Trophoblast cell (in vitro differentiated cells and primary cell): ENCODE data around the gene HMOX1.

ENCODE experiments used
- DNase-seq, 2 donors: peaks; one replicate each; pipeline ENCODE4 v3.0.0-alpha.2; 2016
- H2AFZ ChIP-seq: 2 replicates; pipeline ENCODE4 v1.6.1; 2013; ENCODE audit warnings: low read length, moderate library complexity, mild to moderate bottlenecking; ENCODE audit not compliant: insufficient read depth, poor library complexity
- H2AK5ac ChIP-seq: 2 replicates; pipeline ENCODE4 v1.6.1; 2013; ENCODE audit warnings: mild to moderate bottlenecking, low read length
- H2BK120ac ChIP-seq: 2 replicates; pipeline ENCODE4 v1.6.1; 2013; ENCODE audit warnings: low read length, mild to moderate bottlenecking, moderate library complexity; ENCODE audit not compliant: insufficient read depth, poor library complexity
- H2BK12ac ChIP-seq: 2 replicates; pipeline ENCODE4 v1.6.1; 2013; ENCODE audit warnings: mild to moderate bottlenecking, low read length, moderate library complexity
- H2BK5ac ChIP-seq: 2 replicates; pipeline ENCODE4 v1.6.1; 2013; ENCODE audit warnings: low read length, low read depth, moderate library complexity, mild to moderate bottlenecking; ENCODE audit not compliant: poor library complexity
- H3K14ac ChIP-seq: 2 replicates; pipeline ENCODE4 v1.6.1; 2013; ENCODE audit warnings: mild to moderate bottlenecking, low read length
- H3K18ac ChIP-seq: 2 replicates; pipeline ENCODE4 v1.6.1; 2013; ENCODE audit warnings: mild to moderate bottlenecking, low read length
- H3K23ac ChIP-seq: 2 replicates; pipeline ENCODE4 v1.6.1; 2013; ENCODE audit warnings: low read length
- H3K27ac ChIP-seq: 2 replicates; pipeline ENCODE4 v1.5.1; 2013; ENCODE audit warnings: low read depth, mild to moderate bottlenecking, inconsistent platforms, low read length, moderate library complexity
- H3K27me3 ChIP-seq: 2 replicates; pipeline ENCODE4 v1.6.1; 2013; ENCODE audit warnings: inconsistent platforms, mild to moderate bottlenecking, low read length, moderate library complexity; ENCODE audit not compliant: insufficient read depth
- H3K36me3 ChIP-seq, 2 experiments: 1 replicate in 1 of 2; 2 replicates in 1 of 2; pipeline ENCODE4 v1.6.1; 2013; ENCODE audit warnings: low read length in 2 of 2, mild to moderate bottlenecking in 2 of 2, moderate library complexity in 1 of 2; ENCODE audit not compliant: insufficient read depth in 2 of 2, control insufficient read depth in 1 of 2
- H3K4ac ChIP-seq: 2 replicates; pipeline ENCODE4 v1.6.1; 2013; ENCODE audit warnings: low read depth, mild to moderate bottlenecking, low read length, moderate library complexity
- H3K4me1 ChIP-seq, 2 experiments: 1 replicate in 1 of 2; 2 replicates in 1 of 2; pipeline ENCODE4 v1.6.1; 2013; ENCODE audit warnings: low read length in 2 of 2, mild to moderate bottlenecking in 2 of 2, moderate library complexity in 1 of 2; ENCODE audit not compliant: insufficient read depth in 2 of 2, control insufficient read depth in 1 of 2
- H3K4me2 ChIP-seq: 2 replicates; pipeline ENCODE4 v1.6.1; 2013; ENCODE audit warnings: inconsistent platforms, mild to moderate bottlenecking, low read length, moderate library complexity
- H3K4me3 ChIP-seq: 2 replicates; pipeline ENCODE4 v1.5.1; 2013; ENCODE audit warnings: mild to moderate bottlenecking, low read depth, low read length, inconsistent platforms
- H3K79me1 ChIP-seq: one replicate; pipeline ENCODE4 v1.6.1; 2013; ENCODE audit warnings: low read length
- H3K79me2 ChIP-seq: 2 replicates; pipeline ENCODE4 v1.6.1; 2013; ENCODE audit warnings: low read length, mild to moderate bottlenecking; ENCODE audit not compliant: control insufficient read depth, insufficient read depth, poor library complexity
- H3K9ac ChIP-seq: 2 replicates; pipeline ENCODE4 v1.6.1; 2013; ENCODE audit warnings: mild to moderate bottlenecking, low read length
- H3K9me3 ChIP-seq: 2 replicates; pipeline ENCODE4 v1.6.1; 2013; ENCODE audit warnings: low read depth, mild to moderate bottlenecking, control low read depth, inconsistent platforms, low read length; ENCODE audit not compliant: insufficient read depth
- H4K12ac ChIP-seq: 2 replicates; pipeline ENCODE4 v1.6.1; 2013; ENCODE audit warnings: low read depth, mild to moderate bottlenecking, low read length, moderate library complexity
- H4K8ac ChIP-seq: 2 replicates; pipeline ENCODE4 v1.6.1; 2013; ENCODE audit warnings: low read depth, mild to moderate bottlenecking, low read length, moderate library complexity
- H4K91ac ChIP-seq: one replicate; pipeline ENCODE4 v1.6.1; 2013; ENCODE audit warnings: low read depth, mild to moderate bottlenecking, low read length, moderate library complexity
- WGBS: extraction: QIAGEN DNeasy Blood & Tissue Kit; methylation state at CpG from one replicate; pipeline ENCODE4 v1.1.7; 2013; ENCODE audit warnings: missing lambda C conversion rate; ENCODE audit not compliant: insufficient read length, insufficient coverage; ENCODE audit errors: extremely low coverage; 5-methylcytosine and 5-hydroxymethylcytosine counted together

Gene HMOX1

GRCh38 chr22:35399678-35400500 is 19.0 kb downstream of the HMOX1 start, which contains the start of gene MCM5:
MCM5 (plus strand) TSS chr22:35400140; CDS start chr22:35400439, 299 bp downstream.
- Histone ChIP-seq H3K14ac (peak within 1 kb of the TSS; percentile 79), H3K27ac (no peak within 1 kb of the TSS), H4K12ac (peak within 1 kb of the TSS; percentile 67), H3K4me3 (peak within 1 kb of the TSS; percentile 79), H3K4ac (peak within 1 kb of the TSS; percentile 83), H3K79me2 (peaks cover 7% of the 10 kb centered on the region), H3K4me1 (peaks cover 0 to 6% of the 10 kb centered on the region in 2 experiments), H2BK12ac (no peak within 1 kb of the TSS), H2BK120ac (peak within 1 kb of the TSS; percentile 77), H3K79me1 (peaks cover 9% of the 10 kb centered on the region), H3K9ac (peak within 1 kb of the TSS; percentile 76), H3K4me2 (peak within 1 kb of the TSS; percentile 70), H2AFZ (peak within 1 kb of the TSS; percentile 81), H3K23ac (no peak within 1 kb of the TSS), H3K27me3 (no peaks in the 10 kb centered on the region), H3K18ac (peak within 1 kb of the TSS; percentile 80), H2AK5ac (peak within 1 kb of the TSS; percentile 71), H4K91ac (peak within 1 kb of the TSS; percentile 63), H3K9me3 (no peaks in the 10 kb centered on the region), H2BK5ac (peak within 1 kb of the TSS; percentile 45), H3K36me3 (peaks cover 12 to 19% of the 10 kb centered on the region in 2 experiments), H4K8ac (peak within 1 kb of the TSS; percentile 88)
- WGBS: no CpG with 5 or more reads among the region's 64 CpGs
- peak; percentile 96 to 99 for DNase-seq

DNA sequence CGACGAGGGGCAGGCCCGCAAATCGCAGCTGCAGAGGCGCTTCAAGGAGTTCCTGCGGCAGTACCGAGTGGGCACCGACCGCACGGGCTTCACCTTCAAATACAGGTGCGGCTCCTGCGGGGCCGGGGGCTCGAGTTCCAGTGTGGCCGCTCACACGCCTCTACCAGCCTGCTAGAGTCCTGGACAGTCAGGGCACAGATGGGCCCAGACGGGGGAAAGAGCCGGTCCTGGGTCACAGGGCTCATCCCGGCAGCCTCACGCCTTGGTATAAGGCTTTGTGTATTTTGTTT is 19.6 kb downstream of the HMOX1 start:
- H2BK5ac ChIP-seq: peak overlapping the region; percentile 45
- peak overlapping the region; percentile 79 for H3K4me3 ChIP-seq
- peak overlapping the region; percentile 70 for H4K8ac ChIP-seq
- H3K27me3 ChIP-seq: no peaks in the 10 kb centered on the region
- H4K91ac ChIP-seq: peak overlapping the region; percentile 63
- peak overlapping the region; percentile 77 for H2BK120ac ChIP-seq
- peak overlapping the region; percentile 81 for H2AFZ ChIP-seq
- H3K4me1 ChIP-seq: peaks cover 0 to 6% of the 10 kb centered on the region in 2 experiments
- H3K4me2 ChIP-seq: peak overlapping the region; percentile 70
- DNase-seq: no peak
- H3K36me3 ChIP-seq: peaks cover 14 to 24% of the 10 kb centered on the region in 2 experiments
- peaks cover 7% of the 10 kb centered on the region for H3K79me2 ChIP-seq
- no peak overlapping the region for H3K23ac ChIP-seq
- H3K4ac ChIP-seq: peak overlapping the region; percentile 83
- no peak overlapping the region for H3K27ac ChIP-seq
- H3K79me1 ChIP-seq: peaks cover 9% of the 10 kb centered on the region
- no peak overlapping the region for H2BK12ac ChIP-seq
- no peaks in the 10 kb centered on the region for H3K9me3 ChIP-seq
- peak overlapping the region; percentile 71 for H2AK5ac ChIP-seq
- peak overlapping the region; percentile 76 for H3K9ac ChIP-seq
- H3K18ac ChIP-seq: peak overlapping the region; percentile 80
- no CpG with 5 or more reads among the region's 20 CpGs for WGBS
- H3K14ac ChIP-seq: peak overlapping the region; percentile 79
- H4K12ac ChIP-seq: peak overlapping the region; percentile 67

DNA sequence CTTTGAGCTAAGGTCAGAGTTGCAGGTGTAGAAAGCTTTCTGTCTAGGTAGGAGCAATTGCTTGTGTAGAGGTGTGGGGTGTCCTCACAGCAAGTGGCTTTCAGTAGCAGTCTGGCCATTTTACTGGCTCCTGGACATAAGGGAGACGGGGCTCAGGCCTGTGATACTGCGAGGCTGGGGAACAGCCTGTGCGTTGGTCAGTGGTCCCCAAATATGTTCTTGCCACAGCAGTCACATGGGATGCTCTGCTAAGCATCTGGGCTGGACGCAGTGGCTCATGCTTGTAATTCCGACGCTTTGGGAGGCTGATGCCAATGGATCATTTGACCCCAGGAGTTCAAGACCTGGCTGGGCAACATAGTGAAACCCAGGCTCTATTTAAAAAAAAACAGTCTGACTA is 21.0 kb downstream of the HMOX1 start:
- H4K91ac ChIP-seq: no peak overlapping the region
- no peak overlapping the region for H3K4ac ChIP-seq

GRCh38 chr22:35403356-35403755 is 22.5 kb downstream of the HMOX1 start:
- Histone ChIP-seq H4K8ac (no peak overlapping the region), H3K9me3 (peaks cover 2% of the 10 kb centered on the region), H3K79me1 (peaks cover 9% of the 10 kb centered on the region), H2AFZ (no peak overlapping the region), H3K4me3 (no peak overlapping the region), H3K18ac (no peak overlapping the region), H3K14ac (no peak overlapping the region), H3K4ac (no peak overlapping the region), H3K23ac (no peak overlapping the region), H4K12ac (no peak overlapping the region), H2BK120ac (no peak overlapping the region), H3K36me3 (peaks cover 34 to 49% of the 10 kb centered on the region in 2 experiments), H2AK5ac (no peak overlapping the region), H2BK12ac (no peak overlapping the region), H3K27ac (no peak overlapping the region), H3K79me2 (peaks cover 7% of the 10 kb centered on the region), H3K27me3 (no peaks in the 10 kb centered on the region), H3K4me2 (no peak overlapping the region), H3K4me1 (peaks cover 0 to 6% of the 10 kb centered on the region in 2 experiments), H3K9ac (no peak overlapping the region), H4K91ac (no peak overlapping the region), H2BK5ac (no peak overlapping the region)
- no peak for DNase-seq
- WGBS: no CpG with 5 or more reads among the region's 7 CpGs

More for the DNA sequence above, 21.0 kb downstream of the HMOX1 start:
- Histone ChIP-seq H3K4me2 (no peak overlapping the region), H3K27ac (no peak overlapping the region), H3K4me1 (peaks cover 0 to 6% of the 10 kb centered on the region in 2 experiments), H3K4me3 (no peak overlapping the region), H3K9ac (no peak overlapping the region), H3K14ac (no peak overlapping the region), H2BK5ac (no peak overlapping the region), H3K79me1 (peaks cover 9% of the 10 kb centered on the region), H3K79me2 (peaks cover 7% of the 10 kb centered on the region), H4K12ac (no peak overlapping the region), H2AK5ac (no peak overlapping the region), H3K9me3 (peaks cover 2% of the 10 kb centered on the region), H3K27me3 (no peaks in the 10 kb centered on the region), H2AFZ (no peak overlapping the region), H2BK12ac (no peak overlapping the region), H3K23ac (no peak overlapping the region), H2BK120ac (no peak overlapping the region), H3K36me3 (peaks cover 23 to 35% of the 10 kb centered on the region in 2 experiments), H4K8ac (no peak overlapping the region), H3K18ac (no peak overlapping the region)
- no CpG with 5 or more reads among the region's 6 CpGs for WGBS
- DNase-seq: no peak
